ENCODE measurements around the gene EFS.
A peak's percentile ranks its signal among the peaks of the same experiment; 100 is the strongest.

Gene EFS

DNA sequence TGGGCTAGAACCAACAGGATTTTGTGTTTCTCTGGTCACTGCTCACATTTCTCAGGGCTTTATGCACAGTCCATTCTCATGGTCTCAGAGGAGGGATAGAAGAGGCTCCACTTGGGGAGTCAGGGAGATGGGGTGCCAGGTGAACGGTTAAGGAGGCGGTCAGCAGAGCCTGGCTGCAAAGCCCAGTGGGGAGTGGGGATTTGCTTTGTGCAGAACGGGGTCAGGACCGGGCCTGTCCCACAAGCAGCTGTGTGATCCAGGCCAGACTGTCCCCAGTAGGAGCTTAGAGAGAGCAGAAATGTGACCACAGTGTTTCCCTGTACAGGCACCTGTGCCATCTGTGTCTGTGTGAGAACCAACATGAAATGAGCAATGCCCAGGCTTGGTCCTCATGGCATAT is 16.0 kb upstream of the EFS start:
- Histone ChIP-seq H3K27ac (no peak overlapping the region), H3K4me3 (no peak overlapping the region)

DNA sequence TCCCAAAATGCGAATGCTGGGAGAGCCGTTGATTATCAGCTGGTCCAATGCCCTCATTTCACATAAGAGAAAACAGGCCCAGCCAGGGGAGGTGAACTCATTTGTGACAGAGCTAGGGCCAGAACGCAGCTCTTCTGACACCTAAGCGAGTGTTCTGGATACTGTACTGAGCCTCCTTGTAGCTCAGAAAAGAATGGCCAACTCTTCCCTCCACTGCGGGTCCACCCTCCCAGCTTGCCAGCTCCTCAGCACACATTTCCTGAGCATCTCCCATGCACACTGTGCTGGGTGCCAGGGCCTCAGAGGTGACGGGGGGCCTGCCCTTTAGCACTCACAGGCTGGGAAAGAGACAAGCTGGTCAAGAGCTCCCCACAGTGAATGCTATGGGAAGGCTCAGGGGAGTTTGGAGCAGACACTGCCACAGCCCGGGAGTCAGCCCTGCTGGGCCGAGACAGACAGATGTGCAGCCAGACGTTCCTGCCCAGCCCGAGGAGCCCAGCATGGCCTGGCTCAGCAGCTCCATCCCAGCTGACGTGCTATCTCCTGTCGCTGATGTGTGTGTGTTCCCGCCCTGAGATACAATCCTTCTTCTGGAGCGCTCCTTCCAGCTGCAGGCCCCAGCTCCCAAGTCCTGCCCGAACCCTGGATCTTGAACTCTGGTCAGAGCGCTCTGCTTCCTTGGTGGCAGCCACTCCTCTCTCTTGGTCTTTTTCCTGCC is 15.4 kb upstream of the EFS start:
- H3K27ac ChIP-seq, result no peak overlapping the region
- H3K4me3 ChIP-seq, result no peak overlapping the region

DNA sequence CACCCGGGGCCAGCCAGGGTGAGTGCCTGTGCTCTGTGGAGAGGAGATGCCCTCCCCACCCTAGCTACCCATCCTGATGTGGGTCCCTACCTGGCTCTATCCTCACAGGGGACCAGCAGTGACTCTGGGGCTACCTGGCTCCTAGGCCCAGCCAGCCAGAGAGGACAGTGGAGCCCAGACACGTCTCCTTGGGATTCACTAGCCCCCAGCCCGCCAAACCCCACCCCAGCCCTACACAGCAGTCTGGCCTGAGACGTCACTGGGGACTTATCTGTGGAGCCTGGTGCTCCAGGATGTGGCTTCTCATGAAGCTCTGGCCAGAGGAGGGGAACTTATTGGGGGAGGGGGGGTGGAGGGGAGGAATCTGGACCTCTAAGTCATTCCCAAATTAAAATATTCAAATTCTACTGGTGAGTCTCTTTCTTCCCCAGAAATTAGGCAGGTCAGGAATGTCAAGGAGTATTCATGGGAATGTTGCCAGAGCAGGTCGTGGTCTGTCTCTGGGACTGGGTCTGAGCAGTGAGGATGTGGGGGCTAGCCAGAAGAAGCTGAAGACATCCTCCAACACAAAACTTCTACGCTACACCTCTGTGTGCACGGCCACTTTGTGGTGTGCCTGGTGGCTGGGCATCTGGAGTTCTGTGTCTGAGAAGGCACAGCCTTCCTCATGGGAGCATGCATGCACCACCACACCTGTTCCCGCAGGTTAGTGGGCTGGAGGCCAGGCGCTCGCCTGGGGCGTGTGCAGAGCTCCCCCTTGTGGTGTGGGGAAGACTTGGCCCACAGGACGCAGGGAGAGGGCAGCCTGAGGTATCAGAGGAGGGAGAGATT is 14.6 kb upstream of the EFS start:
- Histone ChIP-seq H3K4me3 (no peak overlapping the region), H3K27ac (no peak overlapping the region)

DNA sequence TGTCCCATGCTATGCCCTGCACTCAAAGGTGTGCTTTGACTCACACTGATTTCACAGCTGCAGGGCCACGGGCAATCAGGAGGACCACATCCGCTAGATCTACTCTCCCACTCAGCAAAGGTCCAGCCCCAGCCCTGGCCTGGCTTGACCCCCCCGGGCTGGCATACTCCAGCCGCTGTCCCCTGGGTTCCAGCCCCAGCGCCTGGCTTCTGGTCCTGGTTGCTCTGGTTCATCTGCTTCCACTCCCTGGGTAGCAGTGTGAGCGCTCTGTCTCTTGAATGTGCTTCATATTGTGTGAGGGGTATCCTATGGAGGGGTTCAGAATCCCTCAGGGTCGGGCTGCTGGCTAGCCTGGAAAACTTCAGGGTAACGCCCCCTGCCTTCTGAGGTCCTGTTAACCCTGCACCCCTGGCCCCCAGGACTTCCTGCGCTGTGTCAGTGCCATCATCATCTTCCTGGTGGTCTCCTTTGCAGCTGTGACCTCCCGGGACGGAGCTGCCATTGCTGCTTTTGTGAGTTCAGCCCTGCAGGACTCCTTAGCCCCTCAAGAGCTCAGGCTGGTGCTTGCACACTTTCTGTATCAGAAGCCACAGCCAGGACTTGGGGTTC is 13.7 kb upstream of the EFS start:
- no peak overlapping the region for H3K27ac ChIP-seq
- H3K4me3 ChIP-seq, result no peak overlapping the region

DNA sequence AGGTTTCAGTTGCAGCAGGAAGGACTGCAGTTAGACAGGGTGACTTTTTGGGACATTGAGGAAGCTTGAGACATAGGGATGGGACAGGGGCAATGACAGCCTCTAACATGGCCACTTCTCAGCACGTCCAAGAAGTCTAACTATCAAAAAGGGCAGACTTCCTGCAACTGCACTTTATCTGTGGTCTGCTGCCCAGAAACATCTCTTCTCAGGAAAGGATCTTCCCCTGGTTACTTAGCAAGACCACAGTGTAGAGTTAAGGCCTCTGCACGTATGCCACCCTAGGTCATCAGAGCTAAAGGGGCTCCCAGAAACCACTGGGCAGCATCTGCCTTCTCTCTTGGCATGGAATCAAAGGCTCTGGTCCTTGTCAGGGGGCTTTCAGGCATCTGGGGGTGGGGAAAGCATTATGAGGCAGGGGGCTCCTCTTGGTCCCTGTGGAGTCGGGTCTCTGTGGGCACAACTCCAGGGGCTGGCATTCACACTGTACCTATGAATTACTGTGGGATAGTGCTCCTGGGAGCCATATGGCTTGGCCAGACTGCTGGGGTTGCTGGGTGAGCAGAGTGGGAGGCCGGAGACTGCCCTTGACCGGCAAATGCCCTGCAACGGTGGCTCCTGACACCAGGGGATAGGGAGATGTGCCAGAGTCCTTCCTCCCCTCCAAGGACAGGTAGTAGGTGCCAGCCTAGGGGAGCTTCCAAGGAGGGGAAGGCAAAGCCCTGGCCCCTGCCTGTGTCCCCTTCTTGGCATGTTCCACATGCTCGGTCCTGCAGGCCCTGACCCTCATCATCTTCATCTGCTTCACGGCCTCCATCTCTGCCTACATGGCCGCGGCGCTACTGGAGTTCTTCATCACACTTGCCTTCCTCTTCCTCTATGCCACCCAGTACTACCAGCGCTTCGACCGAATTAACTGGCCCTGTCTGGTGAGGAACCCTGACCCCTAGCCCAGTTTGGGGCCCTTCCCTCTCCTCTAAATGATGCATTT is 12.9 kb upstream of the EFS start:
- Histone ChIP-seq H3K4me3 (no peak overlapping the region), H3K27ac (no peak overlapping the region)

DNA sequence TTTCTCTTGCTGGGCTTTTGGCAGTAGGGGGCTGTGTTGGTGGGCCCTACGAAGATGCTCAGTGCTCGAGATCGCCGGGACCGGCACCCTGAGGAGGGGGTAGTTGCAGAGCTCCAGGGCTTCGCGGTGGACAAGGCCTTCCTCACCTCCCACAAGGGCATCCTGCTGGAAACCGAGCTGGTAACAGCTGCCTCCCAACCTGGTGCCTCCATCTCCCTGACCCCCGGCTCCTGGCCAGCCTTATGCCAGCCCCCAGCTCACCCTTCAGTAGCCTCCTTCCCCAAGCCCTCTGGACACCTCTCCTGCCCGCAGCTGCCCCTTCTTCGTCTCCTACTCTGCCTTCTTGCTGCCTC is 12.2 kb upstream of the EFS start:
- H3K27ac ChIP-seq, result no peak overlapping the region
- no peak overlapping the region for H3K4me3 ChIP-seq

DNA sequence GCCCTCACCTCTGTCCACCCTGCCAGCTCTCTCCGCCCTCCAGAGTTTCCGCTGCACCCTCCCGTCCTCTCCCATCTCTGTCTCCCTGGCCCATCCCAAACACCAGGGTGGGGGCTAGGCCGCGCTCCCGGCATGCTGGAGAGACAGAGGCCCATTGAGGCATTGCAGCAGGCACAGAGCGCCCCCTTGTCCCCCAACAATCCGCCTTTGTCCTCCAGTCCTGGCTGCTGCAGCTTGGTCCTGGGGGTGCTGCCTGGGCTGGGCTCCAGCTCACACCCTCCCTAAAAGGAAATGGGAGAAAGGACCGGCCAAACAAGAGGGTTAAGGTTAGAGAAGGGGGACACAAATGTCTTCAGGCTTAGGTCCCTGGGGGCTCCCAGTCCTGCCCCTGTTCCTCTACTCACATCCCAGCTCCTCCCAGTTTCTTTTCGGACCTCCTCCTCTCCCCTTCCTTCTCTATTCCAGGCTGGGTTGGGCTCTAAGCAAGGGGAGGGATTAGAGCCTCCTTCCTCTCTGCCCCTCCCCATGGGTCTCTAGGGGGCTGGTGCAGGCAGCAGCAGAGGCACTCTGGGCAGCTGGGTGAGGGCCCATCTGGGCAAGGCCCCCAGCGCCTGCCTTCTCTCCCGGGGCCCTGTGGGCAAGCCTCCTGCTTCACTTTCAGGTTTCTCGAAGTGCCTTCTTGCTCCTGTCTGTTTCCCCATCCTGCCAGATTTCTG is 11.7 kb upstream of the EFS start, which contains the start of gene CMTM5:
Gene CMTM5 (plus strand): TSS at position 565 of the 716 bp plus-strand sequence. CDS start 206 bp downstream, outside the sequence.
- Histone ChIP-seq H3K27ac (no peak within 1 kb of the TSS), H3K4me3 (no peak within 1 kb of the TSS)

DNA sequence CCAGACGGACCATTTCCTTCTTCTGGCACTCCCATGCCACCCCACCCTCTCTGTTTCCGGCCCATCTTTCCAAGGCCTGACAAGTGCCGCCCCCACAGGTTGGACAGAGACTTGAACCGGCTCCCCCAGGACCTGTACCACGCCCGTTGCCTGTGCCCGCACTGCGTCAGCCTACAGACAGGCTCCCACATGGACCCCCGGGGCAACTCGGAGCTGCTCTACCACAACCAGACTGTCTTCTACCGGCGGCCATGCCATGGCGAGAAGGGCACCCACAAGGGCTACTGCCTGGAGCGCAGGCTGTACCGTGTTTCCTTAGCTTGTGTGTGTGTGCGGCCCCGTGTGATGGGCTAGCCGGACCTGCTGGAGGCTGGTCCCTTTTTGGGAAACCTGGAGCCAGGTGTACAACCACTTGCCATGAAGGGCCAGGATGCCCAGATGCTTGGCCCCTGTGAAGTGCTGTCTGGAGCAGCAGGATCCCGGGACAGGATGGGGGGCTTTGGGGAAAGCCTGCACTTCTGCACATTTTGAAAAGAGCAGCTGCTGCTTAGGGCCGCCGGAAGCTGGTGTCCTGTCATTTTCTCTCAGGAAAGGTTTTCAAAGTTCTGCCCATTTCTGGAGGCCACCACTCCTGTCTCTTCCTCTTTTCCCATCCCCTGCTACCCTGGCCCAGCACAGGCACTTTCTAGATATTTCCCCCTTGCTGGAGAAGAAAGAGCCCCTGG is 10.7 kb upstream of the EFS start:
- Histone ChIP-seq H3K4me3 (no peak overlapping the region), H3K27ac (no peak overlapping the region)

DNA sequence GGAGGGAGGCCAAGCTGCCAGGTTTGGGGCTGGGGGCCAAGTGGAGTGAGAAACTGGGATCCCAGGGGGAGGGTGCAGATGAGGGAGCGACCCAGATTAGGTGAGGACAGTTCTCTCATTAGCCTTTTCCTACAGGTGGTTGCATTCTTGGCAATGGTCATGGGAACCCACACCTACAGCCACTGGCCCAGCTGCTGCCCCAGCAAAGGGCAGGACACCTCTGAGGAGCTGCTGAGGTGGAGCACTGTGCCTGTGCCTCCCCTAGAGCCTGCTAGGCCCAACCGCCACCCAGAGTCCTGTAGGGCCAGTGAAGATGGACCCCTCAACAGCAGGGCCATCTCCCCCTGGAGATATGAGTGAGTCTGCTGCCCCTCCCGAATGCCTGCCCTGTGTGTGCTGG is 8.1 kb upstream of the EFS start:
- Histone ChIP-seq H3K27ac (no peak overlapping the region), H3K4me3 (no peak overlapping the region)

DNA sequence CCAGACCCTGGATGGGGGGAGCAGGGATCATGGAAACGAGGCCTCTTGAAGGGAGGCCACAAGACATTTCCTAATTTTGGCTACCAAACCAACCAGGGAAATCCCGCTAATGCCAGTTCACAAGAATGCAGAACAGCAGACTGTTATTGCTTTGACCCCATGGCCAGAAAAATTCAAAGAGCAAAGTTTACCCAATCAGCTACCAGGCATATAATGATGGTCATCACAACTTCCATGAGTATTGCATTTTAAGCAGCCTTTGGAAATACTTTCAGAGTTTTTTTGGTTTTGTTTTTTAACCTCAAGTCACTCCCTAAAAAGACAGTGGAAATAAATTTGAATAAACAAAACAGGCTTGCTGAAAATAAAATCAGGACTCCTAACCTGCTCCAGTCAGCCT is 7.5 kb upstream of the EFS start, which contains the start of gene IL25:
Gene IL25 (plus strand): TSS at position 301 of the 400 bp plus-strand sequence.
- H3K27ac ChIP-seq, result no peak within 1 kb of the TSS

DNA sequence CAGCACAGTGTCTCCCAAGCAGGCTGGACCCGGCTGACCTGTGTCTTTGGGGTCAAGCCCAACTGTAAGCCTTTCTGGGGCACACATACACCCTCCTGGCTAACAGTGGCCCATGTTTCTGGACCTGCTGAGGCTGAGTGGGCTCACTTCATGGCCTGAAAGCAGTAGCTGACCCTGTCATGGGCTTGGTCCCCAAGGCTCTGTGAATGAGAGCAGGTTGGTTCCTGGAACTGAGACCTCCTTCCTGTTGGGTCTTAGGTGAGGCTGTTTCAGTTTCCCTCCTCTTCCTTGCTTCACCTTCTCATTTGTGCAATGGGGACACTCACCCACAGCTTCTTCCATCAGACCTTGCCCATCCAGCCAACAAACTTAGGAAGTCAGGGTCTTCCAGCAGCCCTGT is 6.9 kb upstream of the EFS start:
- no peak overlapping the region for H3K27ac ChIP-seq
- H3K4me3 ChIP-seq, result no peak overlapping the region

More for the DNA sequence above, 7.5 kb upstream of the EFS start, which contains the start of gene IL25:
- H3K4me3 ChIP-seq, result no peak within 1 kb of the TSS

DNA sequence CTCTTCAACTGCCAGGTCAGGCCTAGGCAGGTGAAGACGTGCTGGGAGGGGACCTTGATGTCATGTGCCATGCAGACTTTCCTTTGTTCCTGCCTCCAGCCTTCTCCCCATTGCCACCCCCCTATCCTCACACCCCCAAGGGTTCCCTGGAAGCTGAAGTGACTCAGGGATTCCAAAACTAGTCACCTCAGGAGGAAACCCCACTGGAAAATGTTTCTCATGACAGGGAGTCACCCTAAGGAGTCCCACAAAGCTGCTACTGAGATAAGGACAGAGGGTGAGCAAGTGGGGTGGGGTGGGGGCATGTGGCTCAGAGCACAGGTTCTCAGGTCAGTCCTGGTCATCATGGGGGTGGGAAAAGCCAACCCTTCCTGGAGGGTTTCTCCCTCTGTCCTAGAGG is 5.2 kb upstream of the EFS start:
- no peak overlapping the region for H3K4me3 ChIP-seq
- peak overlapping the region in 4 of 21 experiments; percentile 16 to 52 (median 26) for H3K27ac ChIP-seq

DNA sequence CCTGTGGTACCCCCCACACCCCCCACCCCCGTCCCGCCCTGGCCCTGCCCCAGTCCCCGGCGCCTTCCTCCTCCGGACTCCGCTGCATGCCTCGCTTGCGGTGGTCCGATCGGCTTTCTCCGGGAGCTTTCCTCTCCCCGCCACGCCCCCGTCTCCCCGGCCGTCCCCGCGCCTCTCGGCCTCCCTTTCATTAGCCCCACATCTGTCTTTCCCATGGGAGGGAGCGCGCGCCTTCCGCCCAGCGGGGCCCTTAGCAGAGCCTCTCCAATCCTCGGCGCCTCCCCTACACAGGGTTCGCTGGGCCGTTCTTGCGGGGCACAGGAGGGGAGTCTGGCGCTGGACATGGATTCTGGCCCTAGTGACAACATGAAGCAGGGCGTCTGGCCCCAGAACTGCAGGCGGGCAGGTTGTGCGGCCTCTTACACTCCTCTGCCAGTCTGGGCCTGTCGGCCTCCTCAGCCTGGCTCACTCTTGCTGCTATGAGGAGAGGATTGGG is 1.5 kb upstream of the EFS start:
- Histone ChIP-seq H3K4me3 (peak overlapping the region; percentile 44 to 63 (median 51)), H3K27ac (peak overlapping the region in 20 of 21 experiments; percentile 80 to 99 (median 96))

DNA sequence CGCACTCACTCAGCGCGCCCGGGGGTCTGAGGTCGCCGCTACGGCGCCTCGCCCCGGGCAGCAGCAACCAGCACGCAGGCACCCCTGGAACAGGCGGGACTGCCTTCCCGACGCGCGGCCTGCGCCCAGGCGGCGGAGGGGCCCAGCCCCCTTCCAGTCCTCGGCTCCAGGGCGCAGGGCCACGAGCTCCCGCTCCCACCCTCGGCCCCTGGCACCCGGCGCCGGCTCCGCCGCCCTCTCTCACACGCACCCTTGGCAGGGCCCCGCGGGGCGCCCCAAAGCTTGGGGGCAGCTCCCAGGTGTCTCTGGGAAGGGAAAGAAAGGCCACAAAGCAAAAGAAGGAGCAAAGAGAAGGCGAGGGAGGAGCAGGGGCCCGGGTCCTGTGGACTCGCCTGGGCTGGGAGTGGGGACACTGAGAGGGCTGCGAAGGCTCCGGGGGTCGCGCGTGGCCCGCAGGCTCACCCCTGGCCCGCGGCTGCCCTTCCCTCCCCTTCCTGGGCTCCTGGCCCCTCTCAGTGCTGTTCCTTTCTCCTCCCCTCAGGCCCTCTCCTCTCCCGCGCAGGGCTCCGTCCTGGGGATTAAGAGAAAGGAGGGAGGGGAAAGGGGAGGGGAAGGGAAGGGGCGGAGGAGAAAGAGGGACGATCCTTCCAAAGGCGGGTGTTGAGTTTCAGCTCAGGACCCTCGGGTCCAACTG is 907 bp upstream of the EFS start:
- peak overlapping the region; percentile 48 to 99 (median 96) for H3K27ac ChIP-seq
- H3K4me3 ChIP-seq, result peak overlapping the region; percentile 44 to 63 (median 51)

DNA sequence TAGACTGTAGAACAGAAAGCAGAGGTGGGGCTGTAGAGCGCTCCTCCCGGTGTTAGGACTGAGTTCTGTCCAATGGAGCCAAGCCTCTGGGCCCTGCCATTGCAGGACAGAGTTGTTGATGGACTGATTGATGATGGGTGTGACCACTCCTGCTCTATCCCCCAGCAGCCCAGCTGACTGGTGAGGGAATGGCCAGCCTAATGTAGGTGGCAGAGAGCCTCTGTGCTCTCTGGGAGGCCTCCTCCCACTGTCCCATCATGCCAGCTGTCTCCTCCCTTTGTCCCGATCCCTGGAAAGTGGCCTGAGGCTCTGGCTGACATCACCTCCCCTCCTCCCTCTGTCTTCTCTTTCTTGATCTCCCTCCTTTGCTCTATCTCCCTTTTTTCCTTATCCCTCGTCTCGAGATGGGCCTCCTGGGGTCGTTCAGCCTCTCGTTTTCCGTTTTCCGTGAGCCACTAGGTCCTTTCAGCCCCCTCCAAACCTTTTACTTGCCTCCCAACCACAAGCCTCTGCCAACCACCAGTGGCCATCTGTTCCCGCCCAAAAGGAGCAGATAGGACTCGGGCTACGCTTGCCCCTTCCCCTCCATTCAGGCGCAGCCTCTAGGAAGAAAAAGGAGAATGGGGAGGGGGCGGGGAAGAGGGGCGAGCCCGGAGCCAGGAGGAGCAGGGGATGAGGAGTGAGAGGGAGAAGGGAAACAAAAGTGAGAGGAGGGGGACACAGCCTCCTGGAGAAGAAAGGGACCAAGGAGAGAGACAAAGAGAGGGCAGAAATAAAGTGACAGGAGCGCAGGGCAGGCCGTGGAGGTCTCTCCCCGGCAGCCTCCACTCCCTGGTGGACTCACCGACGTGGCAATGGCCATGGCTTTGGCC is 572 bp downstream of the EFS start:
- H3K4me3 ChIP-seq, result peak overlapping the region; percentile 44 to 63 (median 51)
- H3K27ac ChIP-seq, result peak overlapping the region; percentile 48 to 99 (median 96)

DNA sequence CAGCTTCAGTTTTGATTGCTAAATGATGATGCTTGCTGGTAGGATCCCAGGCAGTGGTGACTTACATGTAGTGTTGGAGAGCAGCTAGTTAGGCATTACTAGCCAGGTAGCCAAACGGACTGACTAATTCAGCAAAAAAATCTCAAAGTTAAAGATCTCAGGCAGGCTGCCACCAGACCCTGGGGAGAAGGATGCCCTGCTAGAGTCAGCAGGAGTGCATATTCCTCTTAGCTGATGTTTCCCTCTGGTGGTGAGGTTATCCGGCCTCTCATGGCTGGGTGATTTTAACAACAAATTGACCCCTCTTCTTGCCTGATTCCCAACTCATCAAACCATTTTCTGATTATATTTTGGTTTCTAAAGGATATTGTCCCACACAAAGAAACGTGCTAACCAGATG is 2.8 kb downstream of the EFS start:
- Histone ChIP-seq H3K27ac (peak overlapping the region in 1 of 21 experiments; percentile 3), H3K4me3 (no peak overlapping the region)

All from skin epidermis (tissue), 12 donors.